GM23338 (cell line): ENCODE measurements around the gene CALCB. TPM values are rescaled to one million over a fixed set of nuclear protein-coding genes. Genes with fewer than 3 reads are reported as not detected.

Experiments
- ATAC-seq: fragments of 200-7000 bp; cut with Tn5 transposase; 3 replicates; pipeline ENCODE4 v1.9.1; 2020
- DNase-seq: peaks from one replicate; pipeline ENCODE4 v3.0.0-alpha.2; 2015; ENCODE audit warnings: low spot score
- H2AFZ ChIP-seq: fragments of 200-600 bp; sonication (generic); 2 replicates; pipeline ENCODE4 v1.8.0; 2016; ENCODE audit warnings: antibody characterized with exemption, mild to moderate bottlenecking, moderate library complexity
- H3F3A ChIP-seq: fragments of 200-600 bp; sonication (generic); replicated peaks from 2 replicates; pipeline ENCODE4 v1.8.0; 2017; ENCODE audit warnings: antibody characterized with exemption, mixed run types, low read depth
- H3K27ac ChIP-seq: fragments of 200-600 bp; sonication (generic); 2 replicates; pipeline ENCODE4 v1.6.1; 2016; ENCODE audit warnings: low read depth
- H3K27me3 ChIP-seq: fragments of 200-600 bp; sonication (generic); 2 replicates; pipeline ENCODE4 v1.8.0; 2016; ENCODE audit warnings: mild to moderate bottlenecking, mixed run types, moderate library complexity; ENCODE audit not compliant: insufficient read depth
- H3K36me3 ChIP-seq: fragments of 200-600 bp; sonication (generic); 2 replicates; pipeline ENCODE4 v1.8.0; 2016; ENCODE audit warnings: mild to moderate bottlenecking; ENCODE audit not compliant: insufficient read depth
- H3K4me1 ChIP-seq: fragments of 200-600 bp; sonication (generic); 2 replicates; pipeline ENCODE4 v1.8.0; 2016; ENCODE audit warnings: mild to moderate bottlenecking, moderate library complexity; ENCODE audit not compliant: insufficient read depth
- H3K4me2 ChIP-seq: fragments of 200-600 bp; sonication (generic); 2 replicates; pipeline ENCODE4 v1.7.1; 2017; ENCODE audit warnings: mixed run types
- H3K4me3 ChIP-seq: fragments of 200-600 bp; sonication (generic); 2 replicates; pipeline ENCODE4 v1.6.1; 2016; ENCODE audit warnings: mixed run types
- H3K79me2 ChIP-seq: fragments of 200-600 bp; sonication (generic); replicated peaks from 2 replicates; pipeline ENCODE4 v1.8.0; 2017; ENCODE audit warnings: mild to moderate bottlenecking; ENCODE audit not compliant: insufficient read depth
- H3K9me2 ChIP-seq: fragments of 200-600 bp; sonication (generic); 2 replicates; pipeline ENCODE4 v1.8.0; 2017; ENCODE audit not compliant: insufficient read depth
- H4K20me1 ChIP-seq: fragments of 200-600 bp; sonication (generic); replicated peaks from 2 replicates; pipeline ENCODE4 v1.8.0; 2017; ENCODE audit warnings: mild to moderate bottlenecking; ENCODE audit not compliant: insufficient read depth
- H3K27ac Mint-ChIP-seq: 2 replicates; pipeline ENCODE4 v1.8.0; 2020; ENCODE audit warnings: inconsistent platforms, mild to moderate bottlenecking, moderate library complexity, mixed read lengths
- H3K27me3 Mint-ChIP-seq: 3 replicates; pipeline ENCODE4 v1.8.0; 2022; ENCODE audit warnings: low read depth, mild to moderate bottlenecking, moderate library complexity, mixed read lengths, inconsistent platforms; ENCODE audit not compliant: insufficient read depth, poor library complexity
- H3K36me3 Mint-ChIP-seq: 3 replicates; pipeline ENCODE4 v1.8.0; 2021; ENCODE audit warnings: low read depth, mild to moderate bottlenecking, inconsistent platforms, moderate library complexity, mixed read lengths
- H3K4me1 Mint-ChIP-seq: 3 replicates; pipeline ENCODE4 v1.8.0; 2020; ENCODE audit warnings: mild to moderate bottlenecking, inconsistent platforms, mixed read lengths
- H3K4me3 Mint-ChIP-seq: 3 replicates; pipeline ENCODE4 v1.8.0; 2021; ENCODE audit warnings: moderate library complexity, mild to moderate bottlenecking, inconsistent platforms, mixed read lengths
- H3K9me3 Mint-ChIP-seq: 3 replicates; pipeline ENCODE4 v1.8.0; 2020; ENCODE audit warnings: moderate library complexity, mild to moderate bottlenecking, inconsistent platforms, mixed read lengths
- CREB1 ChIP-seq: fragments of 250-450 bp; sonication (Bioruptor Pico); IDR thresholded peaks from 2 replicates; pipeline ENCODE4 v1.5.0; 2020; ENCODE audit warnings: low read depth, mild to moderate bottlenecking, moderate library complexity
- EZH2 ChIP-seq: fragments of 200-600 bp; sonication (generic); IDR thresholded peaks from one replicate; pipeline ENCODE4 v1.8.0; 2017; ENCODE audit warnings: antibody characterized with exemption, mild to moderate bottlenecking, low read depth; ENCODE audit not compliant: unreplicated experiment
- EZH2phosphoT487 ChIP-seq: fragments of 200-600 bp; sonication (generic); IDR thresholded peaks from one replicate; pipeline ENCODE4 v1.8.1; 2018; ENCODE audit warnings: antibody characterized with exemption; ENCODE audit not compliant: unreplicated experiment
- JUNB ChIP-seq: IDR thresholded peaks from one replicate; pipeline ENCODE4 v1.6.1; 2016; ENCODE audit warnings: antibody characterized with exemption; ENCODE audit not compliant: unreplicated experiment
- NANOG ChIP-seq: IDR thresholded peaks from 2 replicates; pipeline ENCODE4 v1.6.1; 2016; ENCODE audit warnings: antibody characterized with exemption, borderline replicate concordance
- POLR2AphosphoS5 ChIP-seq: IDR thresholded peaks from 2 replicates; pipeline ENCODE4 v1.6.1; 2016; ENCODE audit warnings: antibody characterized with exemption, low read depth
- STAT1 ChIP-seq: IDR thresholded peaks from one replicate; pipeline ENCODE4 v1.6.1; 2016; ENCODE audit warnings: antibody characterized with exemption; ENCODE audit not compliant: unreplicated experiment
- ZNF114 ChIP-seq: fragments of 250-450 bp; sonication (Bioruptor Pico); IDR thresholded peaks from 2 replicates; pipeline ENCODE4 v1.5.0; 2020; ENCODE audit warnings: mild to moderate bottlenecking, moderate library complexity
- ZNF331 ChIP-seq: fragments of 250-450 bp; sonication (Bioruptor Pico); IDR thresholded peaks from 2 replicates; pipeline ENCODE4 v1.5.0; 2020; ENCODE audit warnings: low read depth, mild to moderate bottlenecking, moderate library complexity
- ZNF462 ChIP-seq: fragments of 250-450 bp; sonication (Bioruptor Pico); IDR thresholded peaks from 2 replicates; pipeline ENCODE4 v1.5.0; 2020; ENCODE audit warnings: mild to moderate bottlenecking, moderate library complexity
- polyA plus RNA-seq: library from polyadenylated mRNA; unstranded; fragments of >200 nt; fragmentation: Nextera tagmentation; extraction: Ambion mirVana; gene quantifications from 2 replicates; pipeline ENCODE4 v1.2.1, GENCODE V29; 2016
- total RNA-seq: library from RNA; depleted of rRNA; stranded (reverse); fragments of >200 nt; shearing (Covaris generic); gene quantifications from 2 replicates; pipeline ENCODE4 v1.2.3, GENCODE V29; 2014
- TF ChIP-seq, protein P1 (sequence below), 2 experiments: fragments of 200-600 bp in 1 of 2; sonication (generic) in 1 of 2; conservative IDR thresholded peaks; 2 replicates each; pipeline versions ENCODE4 v1.5.1 to v1.6.1; 2016 to 2017; ENCODE audit warnings: antibody characterized with exemption in 2 of 2, low read depth in 2 of 2, mild to moderate bottlenecking in 2 of 2, moderate library complexity in 1 of 2
- TF ChIP-seq, protein P2 (sequence below): IDR thresholded peaks from one replicate; pipeline ENCODE4 v1.6.1; 2018; ENCODE audit warnings: antibody characterized with exemption; ENCODE audit not compliant: unreplicated experiment
- TF ChIP-seq, protein P3 (sequence below): IDR thresholded peaks from 2 replicates; pipeline ENCODE4 v1.6.1; 2016; ENCODE audit warnings: antibody characterized with exemption

CALCB gene
- total and polyA plus RNA-seq, 2 experiments from 2014 or later: 7.9 to 9.5 TPM

- Histone ChIP-seq H3K36me3 (no peaks in the 10 kb centered on the region), H2AFZ (no peak overlapping the region), H3K4me1 (no peaks in the 10 kb centered on the region), H3K4me3 (no peak overlapping the region), H3K27ac (no peak overlapping the region), H4K20me1 (no peaks in the 10 kb centered on the region), H3K27me3 (no peaks in the 10 kb centered on the region), H3K9me2 (no peaks in the 10 kb centered on the region), H3K4me2 (no peak overlapping the region), H3K79me2 (no peaks in the 10 kb centered on the region), H3F3A (no peaks in the 10 kb centered on the region)
- no peak overlapping the region for H3K4me3 Mint-ChIP-seq
- no peaks in the 10 kb centered on the region for H3K9me3 Mint-ChIP-seq
- DNase-seq: no peak
- peaks cover 6% of the 10 kb centered on the region; the same call in 2 of the 3 replicates for H3K4me1 Mint-ChIP-seq
- peaks cover 2% of the 10 kb centered on the region for H3K27me3 Mint-ChIP-seq
- no peaks in the 10 kb centered on the region for H3K36me3 Mint-ChIP-seq
- no peak for ATAC-seq
- no peak overlapping the region for H3K27ac Mint-ChIP-seq
- TF ChIP-seq POLR2AphosphoS5: no peak
- no peak for TF ChIP-seq JUNB
- TF ChIP-seq ZNF114: no peak
- TF ChIP-seq EZH2: no peak
- TF ChIP-seq, protein P1, sequence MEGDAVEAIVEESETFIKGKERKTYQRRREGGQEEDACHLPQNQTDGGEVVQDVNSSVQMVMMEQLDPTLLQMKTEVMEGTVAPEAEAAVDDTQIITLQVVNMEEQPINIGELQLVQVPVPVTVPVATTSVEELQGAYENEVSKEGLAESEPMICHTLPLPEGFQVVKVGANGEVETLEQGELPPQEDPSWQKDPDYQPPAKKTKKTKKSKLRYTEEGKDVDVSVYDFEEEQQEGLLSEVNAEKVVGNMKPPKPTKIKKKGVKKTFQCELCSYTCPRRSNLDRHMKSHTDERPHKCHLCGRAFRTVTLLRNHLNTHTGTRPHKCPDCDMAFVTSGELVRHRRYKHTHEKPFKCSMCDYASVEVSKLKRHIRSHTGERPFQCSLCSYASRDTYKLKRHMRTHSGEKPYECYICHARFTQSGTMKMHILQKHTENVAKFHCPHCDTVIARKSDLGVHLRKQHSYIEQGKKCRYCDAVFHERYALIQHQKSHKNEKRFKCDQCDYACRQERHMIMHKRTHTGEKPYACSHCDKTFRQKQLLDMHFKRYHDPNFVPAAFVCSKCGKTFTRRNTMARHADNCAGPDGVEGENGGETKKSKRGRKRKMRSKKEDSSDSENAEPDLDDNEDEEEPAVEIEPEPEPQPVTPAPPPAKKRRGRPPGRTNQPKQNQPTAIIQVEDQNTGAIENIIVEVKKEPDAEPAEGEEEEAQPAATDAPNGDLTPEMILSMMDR (conservative IDR thresholded peaks at IDR 0.05; ENCODE audit: low read depth in 2 of 2): no peak
- TF ChIP-seq NANOG: no peak
- TF ChIP-seq, protein P2, sequence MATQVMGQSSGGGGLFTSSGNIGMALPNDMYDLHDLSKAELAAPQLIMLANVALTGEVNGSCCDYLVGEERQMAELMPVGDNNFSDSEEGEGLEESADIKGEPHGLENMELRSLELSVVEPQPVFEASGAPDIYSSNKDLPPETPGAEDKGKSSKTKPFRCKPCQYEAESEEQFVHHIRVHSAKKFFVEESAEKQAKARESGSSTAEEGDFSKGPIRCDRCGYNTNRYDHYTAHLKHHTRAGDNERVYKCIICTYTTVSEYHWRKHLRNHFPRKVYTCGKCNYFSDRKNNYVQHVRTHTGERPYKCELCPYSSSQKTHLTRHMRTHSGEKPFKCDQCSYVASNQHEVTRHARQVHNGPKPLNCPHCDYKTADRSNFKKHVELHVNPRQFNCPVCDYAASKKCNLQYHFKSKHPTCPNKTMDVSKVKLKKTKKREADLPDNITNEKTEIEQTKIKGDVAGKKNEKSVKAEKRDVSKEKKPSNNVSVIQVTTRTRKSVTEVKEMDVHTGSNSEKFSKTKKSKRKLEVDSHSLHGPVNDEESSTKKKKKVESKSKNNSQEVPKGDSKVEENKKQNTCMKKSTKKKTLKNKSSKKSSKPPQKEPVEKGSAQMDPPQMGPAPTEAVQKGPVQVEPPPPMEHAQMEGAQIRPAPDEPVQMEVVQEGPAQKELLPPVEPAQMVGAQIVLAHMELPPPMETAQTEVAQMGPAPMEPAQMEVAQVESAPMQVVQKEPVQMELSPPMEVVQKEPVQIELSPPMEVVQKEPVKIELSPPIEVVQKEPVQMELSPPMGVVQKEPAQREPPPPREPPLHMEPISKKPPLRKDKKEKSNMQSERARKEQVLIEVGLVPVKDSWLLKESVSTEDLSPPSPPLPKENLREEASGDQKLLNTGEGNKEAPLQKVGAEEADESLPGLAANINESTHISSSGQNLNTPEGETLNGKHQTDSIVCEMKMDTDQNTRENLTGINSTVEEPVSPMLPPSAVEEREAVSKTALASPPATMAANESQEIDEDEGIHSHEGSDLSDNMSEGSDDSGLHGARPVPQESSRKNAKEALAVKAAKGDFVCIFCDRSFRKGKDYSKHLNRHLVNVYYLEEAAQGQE: no peak
- TF ChIP-seq CREB1 (CRISPR knock-in tag): no peak
- TF ChIP-seq STAT1: no peak
- TF ChIP-seq, protein P3, sequence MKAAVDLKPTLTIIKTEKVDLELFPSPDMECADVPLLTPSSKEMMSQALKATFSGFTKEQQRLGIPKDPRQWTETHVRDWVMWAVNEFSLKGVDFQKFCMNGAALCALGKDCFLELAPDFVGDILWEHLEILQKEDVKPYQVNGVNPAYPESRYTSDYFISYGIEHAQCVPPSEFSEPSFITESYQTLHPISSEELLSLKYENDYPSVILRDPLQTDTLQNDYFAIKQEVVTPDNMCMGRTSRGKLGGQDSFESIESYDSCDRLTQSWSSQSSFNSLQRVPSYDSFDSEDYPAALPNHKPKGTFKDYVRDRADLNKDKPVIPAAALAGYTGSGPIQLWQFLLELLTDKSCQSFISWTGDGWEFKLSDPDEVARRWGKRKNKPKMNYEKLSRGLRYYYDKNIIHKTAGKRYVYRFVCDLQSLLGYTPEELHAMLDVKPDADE: no peak
- no peak for TF ChIP-seq ZNF462 (CRISPR knock-in tag)
- no peak for TF ChIP-seq ZNF331 (CRISPR knock-in tag)
- no peak for TF ChIP-seq EZH2phosphoT487
These were observed 17.6 kb upstream of the CALCB start for GRCh38 chr11:15055620-15056356.
